Adrenal gland (tissue), 5 donors: ENCODE data around the gene MUC16.

Experiments
- POLR2A ChIP-seq, 2 donors: fragments of 450-650 bp; IDR thresholded peaks; one replicate each; pipeline ENCODE4 v1.6.1; 2017; ENCODE audit warnings: antibody characterized with exemption in 2 of 2, mild to moderate bottlenecking in 2 of 2, moderate library complexity in 1 of 2
- TF ChIP-seq, protein P1 (sequence below), 6 experiments: fragments of 450-650 bp in 4 of 6; fragments of 200-600 bp in 2 of 6; sonication (generic) in 1 of 6; IDR thresholded peaks; 1 replicate in 5 of 6; 2 replicates in 1 of 6; pipeline versions ENCODE4 v1.5.1 to v1.8.0; 2016 to 2021; ENCODE audit warnings: antibody characterized with exemption in 6 of 6, mild to moderate bottlenecking in 2 of 6, moderate library complexity in 1 of 6
- donor health status: DM: no; HTN: no; CAD: no.

GRCh38 chr19:9013988-9014387, 3.8 kb upstream of the MUC16 start:
- TF ChIP-seq, protein P1, sequence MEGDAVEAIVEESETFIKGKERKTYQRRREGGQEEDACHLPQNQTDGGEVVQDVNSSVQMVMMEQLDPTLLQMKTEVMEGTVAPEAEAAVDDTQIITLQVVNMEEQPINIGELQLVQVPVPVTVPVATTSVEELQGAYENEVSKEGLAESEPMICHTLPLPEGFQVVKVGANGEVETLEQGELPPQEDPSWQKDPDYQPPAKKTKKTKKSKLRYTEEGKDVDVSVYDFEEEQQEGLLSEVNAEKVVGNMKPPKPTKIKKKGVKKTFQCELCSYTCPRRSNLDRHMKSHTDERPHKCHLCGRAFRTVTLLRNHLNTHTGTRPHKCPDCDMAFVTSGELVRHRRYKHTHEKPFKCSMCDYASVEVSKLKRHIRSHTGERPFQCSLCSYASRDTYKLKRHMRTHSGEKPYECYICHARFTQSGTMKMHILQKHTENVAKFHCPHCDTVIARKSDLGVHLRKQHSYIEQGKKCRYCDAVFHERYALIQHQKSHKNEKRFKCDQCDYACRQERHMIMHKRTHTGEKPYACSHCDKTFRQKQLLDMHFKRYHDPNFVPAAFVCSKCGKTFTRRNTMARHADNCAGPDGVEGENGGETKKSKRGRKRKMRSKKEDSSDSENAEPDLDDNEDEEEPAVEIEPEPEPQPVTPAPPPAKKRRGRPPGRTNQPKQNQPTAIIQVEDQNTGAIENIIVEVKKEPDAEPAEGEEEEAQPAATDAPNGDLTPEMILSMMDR (IDR thresholded peaks at IDR 0.05) = no peak
- no peak for TF ChIP-seq POLR2A (IDR thresholded peaks at IDR 0.05)
